HG03378 (cell line): Measurements from ENCODE around the gene GRHL1.

Source experiments
- ATAC-seq: cut with Tn5 transposase; IDR thresholded peaks from one replicate; pipeline ENCODE4 v1.9.1; 2021; ENCODE audit warnings: mild to moderate bottlenecking, moderate library complexity; ENCODE audit not compliant: unreplicated experiment

The GRHL1 gene

DNA sequence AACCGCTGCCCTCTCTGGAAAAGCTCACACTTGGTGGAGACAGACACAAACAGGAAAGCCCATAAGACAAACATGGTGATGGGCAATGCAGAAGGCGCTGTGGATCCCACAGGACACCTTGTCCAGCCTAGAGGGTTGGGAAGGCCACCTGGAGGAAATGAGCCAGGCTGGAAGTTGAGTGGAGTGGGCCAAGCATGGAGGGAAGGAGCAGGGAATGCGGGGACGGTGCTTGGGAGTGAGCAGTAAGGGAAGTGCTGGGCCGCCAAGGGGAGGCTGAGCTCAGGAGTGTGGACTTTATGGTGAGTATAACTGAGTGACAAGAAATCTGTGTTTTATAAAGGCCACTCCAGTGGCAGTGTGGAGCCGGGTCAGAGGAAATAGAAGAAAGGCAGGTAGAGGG lies 2.8 kb upstream of the GRHL1 start:
- no peak for ATAC-seq

- ATAC-seq = no peak
Measured at GRCh38 chr2:9949239-9949991, 2.1 kb upstream of the GRHL1 start.

GRCh38 chr2:9949992-9950520 lies 1.4 kb upstream of the GRHL1 start:
- ATAC-seq = no peak

- ATAC-seq = no peak
Measured at GRCh38 chr2:9950521-9951271, 797 bp upstream of the GRHL1 start.

DNA sequence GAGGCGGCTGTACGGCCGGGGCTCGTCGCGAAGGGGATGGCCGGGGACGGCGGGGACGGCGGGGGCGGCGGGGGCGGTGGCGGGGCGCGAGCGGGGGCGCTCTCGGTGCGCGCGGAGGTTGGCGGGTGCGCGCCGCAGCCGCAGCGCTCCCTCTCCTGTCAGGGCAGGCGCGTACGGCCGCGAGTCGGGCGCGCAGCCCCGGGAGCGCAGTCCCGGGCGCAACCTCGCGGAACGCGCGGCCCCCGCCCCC lies 296 bp upstream of the GRHL1 start:
- ATAC-seq = no peak

DNA sequence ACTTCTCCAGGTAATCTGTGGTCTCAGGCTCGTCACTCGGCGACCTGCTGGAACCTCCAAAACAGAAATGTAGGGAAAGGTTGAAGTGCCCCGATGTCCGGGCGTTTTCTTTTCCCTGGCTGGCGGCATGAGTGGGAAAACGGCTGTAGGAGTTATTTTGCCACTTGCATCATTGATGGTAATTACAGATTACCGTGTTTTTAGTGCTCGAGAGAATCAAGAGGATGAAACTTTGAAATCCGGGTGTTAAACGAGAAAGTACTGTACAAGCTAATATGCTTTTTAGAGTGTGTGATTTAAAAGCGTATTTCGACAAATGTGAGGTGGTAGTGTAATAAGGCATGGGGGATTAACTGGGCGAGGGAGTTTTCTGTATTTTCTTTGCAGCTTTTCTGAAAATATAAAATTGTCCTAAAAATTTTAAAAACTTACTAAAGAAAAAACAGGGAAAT lies 819 bp downstream of the GRHL1 start:
- no peak for ATAC-seq

GRCh38 chr2:9952856-9953503 lies 1.5 kb downstream of the GRHL1 start:
- no peak for ATAC-seq

- ATAC-seq = no peak
Measured at GRCh38 chr2:9954136-9954535, 2.6 kb downstream of the GRHL1 start.

- ATAC-seq = no peak
Measured at GRCh38 chr2:9958057-9958456, 6.6 kb downstream of the GRHL1 start.

GRCh38 chr2:9959262-9959661 lies 7.8 kb downstream of the GRHL1 start:
- ATAC-seq = no peak

DNA sequence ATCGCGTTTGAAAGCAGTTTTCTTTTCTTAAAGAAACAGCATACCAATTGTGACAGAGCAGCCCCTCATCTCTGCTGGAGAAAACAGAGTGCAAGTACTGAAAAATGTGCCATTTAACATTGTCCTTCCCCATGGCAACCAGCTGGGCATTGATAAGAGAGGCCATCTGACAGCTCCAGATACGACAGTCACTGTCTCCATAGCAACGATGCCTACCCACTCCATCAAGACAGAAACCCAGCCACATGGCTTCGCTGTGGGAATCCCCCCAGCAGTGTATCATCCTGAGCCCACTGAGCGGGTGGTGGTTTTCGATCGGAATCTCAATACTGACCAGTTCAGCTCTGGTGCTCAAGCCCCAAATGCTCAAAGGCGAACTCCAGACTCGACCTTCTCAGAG lies 9.5 kb downstream of the GRHL1 start:
- no peak for ATAC-seq

DNA sequence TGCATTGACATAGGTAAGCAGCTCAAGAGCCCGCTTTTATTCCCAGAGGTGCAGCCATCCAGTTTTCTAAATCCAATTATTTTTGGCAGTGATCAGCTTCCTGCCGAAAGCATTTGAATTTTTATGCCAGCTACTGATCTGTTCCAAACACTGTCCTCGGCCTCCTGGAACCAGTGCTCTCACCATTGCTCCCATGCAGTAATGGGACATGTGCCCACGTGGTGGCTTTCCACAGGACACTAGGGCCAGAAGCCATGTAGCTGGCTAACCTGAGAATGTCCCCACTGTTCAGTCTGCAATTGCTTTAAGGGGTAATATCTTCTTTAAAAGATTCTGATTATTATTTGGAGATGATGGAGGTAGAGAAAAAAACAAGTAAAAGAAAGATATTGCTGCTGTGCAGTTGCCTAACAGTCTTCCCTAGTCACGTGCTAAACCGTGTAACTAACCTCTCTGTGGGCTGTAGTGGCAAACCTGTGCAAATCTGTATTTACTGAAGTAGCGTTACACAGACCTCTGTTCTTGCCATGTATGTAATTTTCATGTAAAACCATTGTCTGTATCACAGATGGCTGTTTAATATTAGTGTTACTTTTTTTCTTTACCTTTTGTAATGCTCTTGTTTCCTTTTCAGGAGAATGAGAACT lies 13.0 kb downstream of the GRHL1 start:
- ATAC-seq = no peak

- no peak for ATAC-seq
Measured at GRCh38 chr2:9965119-9965822, 13.8 kb downstream of the GRHL1 start.

GRCh38 chr2:9966491-9967022 lies 15.1 kb downstream of the GRHL1 start:
- no peak for ATAC-seq

DNA sequence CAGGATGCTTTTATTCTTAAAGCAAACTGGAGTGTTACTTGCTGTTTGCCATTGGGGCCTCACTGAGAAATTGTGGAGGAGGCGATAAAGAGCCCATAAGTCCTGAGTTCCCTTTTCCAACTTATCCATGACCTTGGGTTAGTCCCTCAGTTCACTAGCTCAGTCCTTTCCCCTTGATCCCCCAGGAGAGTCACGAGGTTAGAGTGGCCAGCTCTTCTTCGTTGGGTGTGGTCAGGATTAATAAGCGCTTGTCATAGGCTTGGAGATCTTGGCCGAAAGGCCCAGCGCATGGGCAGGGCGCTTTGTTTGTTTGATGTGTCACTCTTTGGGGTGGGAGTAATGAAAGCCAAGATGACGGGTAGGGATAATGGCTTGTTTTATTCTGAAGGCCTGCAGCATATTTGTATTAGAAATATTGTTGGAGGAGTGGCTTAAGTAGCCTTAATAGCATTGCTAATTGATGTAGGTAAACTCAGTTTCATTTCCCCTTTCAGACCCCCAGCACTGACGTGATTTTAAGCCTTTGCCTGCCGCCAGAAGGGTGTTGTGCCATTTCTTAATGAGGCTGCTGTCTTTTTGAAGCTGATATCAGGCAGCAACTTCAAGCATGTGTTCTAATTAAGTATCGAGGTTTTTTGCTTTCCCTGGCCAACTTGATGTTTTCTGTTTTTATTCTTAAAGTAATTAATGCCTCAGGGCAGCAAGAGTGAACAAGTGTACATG lies 15.7 kb downstream of the GRHL1 start:
- ATAC-seq = no peak

- no peak for ATAC-seq
Measured at GRCh38 chr2:9968553-9969497, 17.3 kb downstream of the GRHL1 start.

DNA sequence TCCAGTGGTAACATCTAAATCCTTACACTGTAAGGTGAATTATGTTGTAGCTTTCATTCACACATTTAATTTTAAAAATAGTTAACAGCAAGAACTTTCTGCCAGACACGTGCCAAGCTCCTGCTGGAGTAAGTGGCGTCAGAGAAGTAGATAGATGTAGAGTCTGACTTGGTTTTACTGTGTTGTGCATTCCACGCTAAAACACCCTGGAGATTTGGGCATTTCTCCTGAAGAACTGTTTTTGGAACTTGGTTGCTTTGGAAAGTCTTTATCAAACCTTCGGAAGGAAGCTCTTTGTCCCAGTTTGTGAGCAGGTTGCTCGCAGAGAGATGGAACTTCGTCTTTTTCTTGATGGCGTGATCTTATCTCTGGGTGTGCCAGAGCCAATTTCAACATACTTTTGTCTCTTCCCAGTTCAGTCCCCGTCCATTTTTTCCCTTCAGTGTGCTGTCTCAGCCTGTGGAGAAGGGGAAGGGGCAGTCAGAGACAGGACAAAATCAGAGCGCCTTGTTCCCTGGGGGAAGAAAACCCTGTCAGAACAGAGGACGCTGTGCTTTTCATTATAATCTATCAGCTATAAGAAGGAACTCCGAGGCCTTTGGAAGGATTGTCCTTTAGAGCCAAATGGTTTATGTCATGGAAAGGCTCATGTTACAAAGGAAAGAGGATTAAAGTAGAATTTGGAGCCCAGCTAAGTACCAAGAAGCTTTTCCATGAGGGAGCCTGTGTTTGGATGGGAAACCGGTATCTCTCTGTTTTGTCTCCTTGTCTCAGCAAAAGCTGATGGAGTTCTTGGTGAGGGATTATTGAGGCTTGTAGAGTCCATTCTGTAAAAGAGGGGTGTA lies 18.9 kb downstream of the GRHL1 start:
- no peak for ATAC-seq
